Mesenchymal stem cell (in vitro differentiated cells and primary cell): Measurements from ENCODE around the gene PRKG1.

Experiments used
- DNase-seq: peaks from one replicate; pipeline ENCODE4 v3.0.0-alpha.2; 2013
- H2AFZ ChIP-seq: one replicate; pipeline ENCODE4 v1.6.1; 2013; ENCODE audit warnings: low read depth, mild to moderate bottlenecking, control low read depth, inconsistent platforms, low read length, moderate library complexity
- H2AK5ac ChIP-seq: 2 replicates; pipeline ENCODE4 v1.6.1; 2013; ENCODE audit warnings: low read length, moderate library complexity, mild to moderate bottlenecking, inconsistent platforms; ENCODE audit not compliant: severe bottlenecking
- H2BK120ac ChIP-seq: one replicate; pipeline ENCODE4 v1.6.1; 2013; ENCODE audit warnings: low read depth, mild to moderate bottlenecking, inconsistent platforms, low read length, moderate library complexity
- H2BK12ac ChIP-seq, 2 experiments: one replicate each; pipeline ENCODE4 v1.6.1; 2013; ENCODE audit warnings: inconsistent platforms in 2 of 2, low read length in 2 of 2, mild to moderate bottlenecking in 2 of 2, moderate library complexity in 2 of 2, control low read depth in 1 of 2
- H2BK15ac ChIP-seq: one replicate; pipeline ENCODE4 v1.6.1; 2013; ENCODE audit warnings: mild to moderate bottlenecking, low read depth, inconsistent platforms; ENCODE audit not compliant: poor library complexity, severe bottlenecking
- H2BK5ac ChIP-seq: 2 replicates; pipeline ENCODE4 v1.6.1; 2013; ENCODE audit warnings: low read depth, mild to moderate bottlenecking, low read length, control low read depth, inconsistent platforms; ENCODE audit not compliant: poor library complexity, severe bottlenecking
- H3K14ac ChIP-seq, 2 experiments: one replicate each; pipeline ENCODE4 v1.6.1; 2013; ENCODE audit warnings: inconsistent platforms in 2 of 2, low read length in 2 of 2, control low read depth in 1 of 2, mild to moderate bottlenecking in 1 of 2, moderate library complexity in 1 of 2
- H3K18ac ChIP-seq, 2 experiments: one replicate each; pipeline ENCODE4 v1.6.1; 2013; ENCODE audit warnings: inconsistent platforms in 2 of 2, low read length in 2 of 2, control low read depth in 1 of 2, low read depth in 1 of 2, mild to moderate bottlenecking in 1 of 2
- H3K23ac ChIP-seq, 2 experiments: one replicate each; pipeline ENCODE4 v1.6.1; 2013; ENCODE audit warnings: inconsistent platforms in 2 of 2, low read length in 2 of 2, mild to moderate bottlenecking in 2 of 2, moderate library complexity in 2 of 2, control low read depth in 1 of 2
- H3K27ac ChIP-seq: 2 replicates; pipeline ENCODE4 v1.5.1; 2013; ENCODE audit warnings: mild to moderate bottlenecking, moderate library complexity, low read length, control low read depth, inconsistent platforms; ENCODE audit not compliant: poor library complexity, severe bottlenecking
- H3K27me3 ChIP-seq, 2 experiments: 2 replicates each; pipeline versions ENCODE4 v1.6.1 to v1.7.0; 2013; ENCODE audit warnings: low read length in 2 of 2, mild to moderate bottlenecking in 2 of 2, moderate library complexity in 2 of 2, control low read depth in 1 of 2, inconsistent platforms in 1 of 2; ENCODE audit not compliant: control insufficient read depth in 1 of 2, insufficient read depth in 1 of 2
- H3K36me3 ChIP-seq, 2 experiments: 2 replicates each; pipeline versions ENCODE4 v1.6.1 to v1.7.0; 2013; ENCODE audit warnings: low read length in 2 of 2, control low read depth in 1 of 2, inconsistent platforms in 1 of 2, low read depth in 1 of 2, mild to moderate bottlenecking in 1 of 2; ENCODE audit not compliant: insufficient read depth in 2 of 2, control insufficient read depth in 1 of 2
- H3K4ac ChIP-seq, 2 experiments: one replicate each; pipeline ENCODE4 v1.6.1; 2013; ENCODE audit warnings: inconsistent platforms in 2 of 2, low read length in 2 of 2, mild to moderate bottlenecking in 2 of 2, moderate library complexity in 2 of 2, control low read depth in 1 of 2, low read depth in 1 of 2
- H3K4me1 ChIP-seq: 2 replicates; pipeline ENCODE4 v1.6.1; 2013; ENCODE audit warnings: low read depth, low read length, control low read depth; ENCODE audit not compliant: control insufficient read depth, insufficient read depth
- H3K4me2 ChIP-seq: 2 replicates; pipeline ENCODE4 v1.6.1; 2013; ENCODE audit warnings: low read length, mild to moderate bottlenecking, inconsistent platforms; ENCODE audit not compliant: poor library complexity, severe bottlenecking
- H3K4me3 ChIP-seq, 2 experiments: 2 replicates each; pipeline versions ENCODE4 v1.5.1 to v1.7.0; 2013; ENCODE audit warnings: low read length in 2 of 2, mild to moderate bottlenecking in 2 of 2, control low read depth in 1 of 2, low read depth in 1 of 2; ENCODE audit not compliant: insufficient read depth in 1 of 2
- H3K79me1 ChIP-seq: replicated peaks from 2 replicates; pipeline ENCODE4 v1.6.1; 2013; ENCODE audit warnings: mild to moderate bottlenecking, control low read depth, low read length, inconsistent platforms; ENCODE audit not compliant: poor library complexity, severe bottlenecking
- H3K9ac ChIP-seq: 2 replicates; pipeline ENCODE4 v1.7.0; 2013; ENCODE audit warnings: mild to moderate bottlenecking, low read length, moderate library complexity
- H3K9me3 ChIP-seq: 2 replicates; pipeline ENCODE4 v1.7.0; 2013; ENCODE audit warnings: mild to moderate bottlenecking, low read length; ENCODE audit not compliant: control insufficient read depth
- H4K8ac ChIP-seq: one replicate; pipeline ENCODE4 v1.6.1; 2013; ENCODE audit warnings: inconsistent platforms, mild to moderate bottlenecking, low read length, moderate library complexity
- H4K91ac ChIP-seq: one replicate; pipeline ENCODE4 v1.6.1; 2013; ENCODE audit warnings: mild to moderate bottlenecking, low read length, inconsistent platforms
- WGBS: methylation state at CpG from one replicate; pipeline ENCODE4 v1.1.7; 2013; ENCODE audit warnings: mixed read lengths; 5-methylcytosine and 5-hydroxymethylcytosine counted together

The PRKG1 gene

GRCh38 chr10:51874131-51874530, 799.8 kb downstream of the PRKG1 start:
- Histone ChIP-seq H4K8ac (no peak overlapping the region), H3K79me1 (no peaks in the 10 kb centered on the region), H3K4ac (no peak overlapping the region), H2AK5ac (no peak overlapping the region), H3K9ac (no peak overlapping the region), H3K4me3 (no peak overlapping the region), H3K36me3 (no peaks in the 10 kb centered on the region), H3K18ac (no peak overlapping the region), H3K23ac (no peak overlapping the region), H3K27ac (no peak overlapping the region), H3K4me2 (no peak overlapping the region), H3K4me1 (no peaks in the 10 kb centered on the region), H2BK15ac (no peak overlapping the region), H3K9me3 (no peaks in the 10 kb centered on the region), H2BK12ac (no peak overlapping the region), H4K91ac (no peak overlapping the region), H3K27me3 (no peaks in the 10 kb centered on the region), H2BK5ac (no peak overlapping the region), H2BK120ac (no peak overlapping the region), H3K14ac (no peak overlapping the region), H2AFZ (no peak overlapping the region)
- no peak for DNase-seq
- 90% methylated on average over 2 of the region's 3 CpGs for WGBS

GRCh38 chr10:51875610-51876009, 801.3 kb downstream of the PRKG1 start:
- no peak overlapping the region for H2BK12ac ChIP-seq
- H3K23ac ChIP-seq, result no peak overlapping the region
- H3K27me3 ChIP-seq, result no peaks in the 10 kb centered on the region
- no peaks in the 10 kb centered on the region for H3K9me3 ChIP-seq
- H3K14ac ChIP-seq, result no peak overlapping the region
- no peak overlapping the region for H3K4ac ChIP-seq
- H3K9ac ChIP-seq, result peak overlapping the region; percentile 70
- no peak for DNase-seq
- H3K18ac ChIP-seq, result no peak overlapping the region
- no peak overlapping the region for H2BK5ac ChIP-seq
- no peak overlapping the region for H2AFZ ChIP-seq
- no peaks in the 10 kb centered on the region for H3K79me1 ChIP-seq
- no peak overlapping the region for H3K4me3 ChIP-seq
- 80% methylated on average over 1 of the region's 5 CpGs for WGBS
- H3K4me2 ChIP-seq, result no peak overlapping the region
- H3K36me3 ChIP-seq, result no peaks in the 10 kb centered on the region
- no peak overlapping the region for H4K8ac ChIP-seq
- H2BK120ac ChIP-seq, result no peak overlapping the region
- H2AK5ac ChIP-seq, result no peak overlapping the region
- no peaks in the 10 kb centered on the region for H3K4me1 ChIP-seq
- no peak overlapping the region for H2BK15ac ChIP-seq
- H4K91ac ChIP-seq, result no peak overlapping the region
- no peak overlapping the region for H3K27ac ChIP-seq

- Histone ChIP-seq H2BK120ac (no peak overlapping the region), H3K27me3 (no peaks in the 10 kb centered on the region), H3K4me1 (no peaks in the 10 kb centered on the region), H2BK15ac (no peak overlapping the region), H2BK12ac (no peak overlapping the region), H2BK5ac (no peak overlapping the region), H3K27ac (no peak overlapping the region), H2AK5ac (no peak overlapping the region), H3K4me2 (no peak overlapping the region), H3K36me3 (no peaks in the 10 kb centered on the region), H3K9ac (peak overlapping the region; percentile 70), H2AFZ (no peak overlapping the region), H3K4ac (no peak overlapping the region), H3K23ac (no peak overlapping the region), H3K18ac (no peak overlapping the region), H4K8ac (no peak overlapping the region), H3K14ac (no peak overlapping the region), H3K9me3 (peaks cover 7% of the 10 kb centered on the region), H4K91ac (no peak overlapping the region), H3K4me3 (peak overlapping the region in 1 of 2 experiments; percentile 55), H3K79me1 (no peaks in the 10 kb centered on the region)
- WGBS, result 96% methylated on average over 4 of the region's 4 CpGs
- DNase-seq, result no peak
These were observed 802.2 kb downstream of the PRKG1 start for GRCh38 chr10:51876503-51876902.

GRCh38 chr10:51876979-51877378, 802.7 kb downstream of the PRKG1 start:
- no peak overlapping the region for H3K14ac ChIP-seq

More at GRCh38 chr10:51876979-51877378, 802.7 kb downstream of the PRKG1 start:
- Histone ChIP-seq H3K4me1 (no peaks in the 10 kb centered on the region), H3K18ac (no peak overlapping the region), H2AK5ac (no peak overlapping the region), H3K27ac (no peak overlapping the region), H2BK12ac (no peak overlapping the region), H3K79me1 (no peaks in the 10 kb centered on the region), H4K91ac (no peak overlapping the region), H4K8ac (no peak overlapping the region), H2BK5ac (no peak overlapping the region), H3K23ac (no peak overlapping the region), H3K4ac (no peak overlapping the region), H3K9me3 (peaks cover 12% of the 10 kb centered on the region), H3K36me3 (no peaks in the 10 kb centered on the region), H2BK120ac (no peak overlapping the region), H3K27me3 (no peaks in the 10 kb centered on the region), H3K4me3 (no peak overlapping the region), H3K4me2 (no peak overlapping the region), H3K9ac (peak overlapping the region; percentile 13), H2BK15ac (no peak overlapping the region), H2AFZ (no peak overlapping the region)
- DNase-seq, result no peak
- WGBS, result 100% methylated on average over 1 of the region's 2 CpGs
